ENCODE data around the gene MYOZ1. TPM values are rescaled to one million over a fixed set of nuclear protein-coding genes. Genes with fewer than 3 reads are reported as not detected.

MYOZ1 gene
- total RNA-seq, 1 experiment from 2014 or later: not detected

Other genes starting within 250 kb of the MYOZ1 start
- gene ANXA7, start 227.4 kb downstream of the MYOZ1 start, total RNA-seq (2014; rRNA removed; shearing (Covaris generic); ENCODE audit: low replicate concordance): 84.4 and 96.7 TPM in 2 replicates
- gene MSS51, start 207.9 kb downstream of the MYOZ1 start, total RNA-seq (2014; rRNA removed; shearing (Covaris generic); ENCODE audit: low replicate concordance): 0.41 TPM in 1 of 2 replicates, not detected in the other
- gene PPP3CB, start 145.4 kb downstream of the MYOZ1 start, total RNA-seq (2014; rRNA removed; shearing (Covaris generic); ENCODE audit: low replicate concordance): 1.5 and 2.6 TPM in 2 replicates
- 15.0 and 17.3 TPM in 2 replicates for gene USP54, start 50.1 kb downstream of the MYOZ1 start, total RNA-seq (2014; rRNA removed; shearing (Covaris generic); ENCODE audit: low replicate concordance)
- gene SYNPO2L, start 14.6 kb upstream of the MYOZ1 start, total RNA-seq (2014; rRNA removed; shearing (Covaris generic); ENCODE audit: low replicate concordance): not detected in 2 replicates
- gene AGAP5, start 56.6 kb upstream of the MYOZ1 start, total RNA-seq (2014; rRNA removed; shearing (Covaris generic); ENCODE audit: low replicate concordance): 3.5 TPM in 1 of 2 replicates, not detected in the other
- gene SEC24C, start 102.9 kb upstream of the MYOZ1 start, total RNA-seq (2014; rRNA removed; shearing (Covaris generic); ENCODE audit: low replicate concordance): 81.1 and 96.9 TPM in 2 replicates
- gene CHCHD1, start 140.6 kb upstream of the MYOZ1 start, total RNA-seq (2014; rRNA removed; shearing (Covaris generic); ENCODE audit: low replicate concordance): 54.0 and 109 TPM in 2 replicates
- 22.8 and 52.3 TPM in 2 replicates for gene ZSWIM8, start 144.1 kb upstream of the MYOZ1 start, total RNA-seq (2014; rRNA removed; shearing (Covaris generic); ENCODE audit: low replicate concordance)
- gene NDST2, start 170.1 kb upstream of the MYOZ1 start, total RNA-seq (2014; rRNA removed; shearing (Covaris generic); ENCODE audit: low replicate concordance): 1.2 and 26.2 TPM in 2 replicates
- 20.1 and 22.2 TPM in 2 replicates for gene CAMK2G, start 233.1 kb upstream of the MYOZ1 start, total RNA-seq (2014; rRNA removed; shearing (Covaris generic); ENCODE audit: low replicate concordance)